GM18526 (cell line): ENCODE results near the gene PIM3.

Experiments
- POLR2A ChIP-seq: IDR thresholded peaks from 3 replicates; pipeline ENCODE4 v1.6.1; 2011; ENCODE audit not compliant: insufficient read length; ENCODE audit errors: extremely low read depth

PIM3 gene

GRCh38 chr22:49973018-49973961 is 12.7 kb downstream of the PIM3 start:
- TF ChIP-seq POLR2A = no peak

- TF ChIP-seq POLR2A = no peak
These were observed 15.2 kb downstream of the PIM3 start for GRCh38 chr22:49975543-49976389.

DNA sequence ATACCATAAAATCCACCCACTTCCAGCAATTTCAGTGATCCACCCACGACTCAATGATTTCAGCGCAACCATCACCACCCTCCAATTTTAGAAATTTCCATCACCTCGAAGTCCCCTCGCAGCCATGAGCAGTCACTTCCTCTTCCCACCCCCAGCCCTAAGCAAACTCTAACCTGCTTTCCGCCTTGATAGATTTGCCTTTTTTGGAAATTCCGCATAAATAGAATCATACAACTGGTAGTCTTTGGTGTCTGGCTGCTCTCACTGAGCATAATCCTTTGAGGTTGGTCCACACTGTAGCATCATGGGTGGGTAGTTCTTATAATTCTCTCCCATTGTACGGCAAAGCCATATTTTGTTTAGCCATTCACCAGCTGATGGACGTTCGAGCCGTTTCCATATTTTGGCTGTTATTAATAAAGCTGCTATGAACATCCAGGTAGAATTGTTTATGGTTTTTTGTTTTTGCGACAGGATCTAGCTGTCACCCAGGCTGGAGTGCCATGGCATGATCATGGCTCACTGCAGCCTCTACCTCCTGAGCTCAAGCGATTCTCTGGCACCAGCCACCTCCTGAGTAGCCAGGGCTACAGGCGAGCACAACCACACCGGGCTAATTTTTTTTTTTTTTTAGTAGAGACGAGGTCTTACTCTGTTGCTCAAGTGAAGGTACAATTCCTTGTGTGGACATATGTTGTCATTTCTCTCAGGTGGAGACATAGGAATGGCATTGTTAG is 16.0 kb downstream of the PIM3 start:
- TF ChIP-seq POLR2A = no peak

DNA sequence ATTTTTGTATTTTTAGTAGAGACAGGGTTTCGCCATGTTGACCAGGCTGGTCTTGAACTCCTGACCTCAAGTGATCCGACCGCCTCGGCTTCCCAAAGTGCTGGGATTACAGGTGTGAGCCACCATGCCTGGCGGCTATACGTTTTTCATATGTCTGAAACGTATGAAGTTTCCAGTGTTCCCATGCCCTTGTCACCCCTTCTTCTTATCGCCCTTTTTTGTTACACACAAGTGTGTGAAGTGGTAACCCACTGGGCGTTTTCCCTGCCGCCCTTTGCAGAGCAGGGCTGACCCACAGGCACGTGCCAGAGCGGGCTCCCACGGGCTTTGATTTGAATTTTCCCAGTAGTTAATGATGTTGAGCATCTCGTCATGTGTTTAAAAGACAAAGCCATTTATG is 17.0 kb downstream of the PIM3 start:
- TF ChIP-seq POLR2A = no peak

DNA sequence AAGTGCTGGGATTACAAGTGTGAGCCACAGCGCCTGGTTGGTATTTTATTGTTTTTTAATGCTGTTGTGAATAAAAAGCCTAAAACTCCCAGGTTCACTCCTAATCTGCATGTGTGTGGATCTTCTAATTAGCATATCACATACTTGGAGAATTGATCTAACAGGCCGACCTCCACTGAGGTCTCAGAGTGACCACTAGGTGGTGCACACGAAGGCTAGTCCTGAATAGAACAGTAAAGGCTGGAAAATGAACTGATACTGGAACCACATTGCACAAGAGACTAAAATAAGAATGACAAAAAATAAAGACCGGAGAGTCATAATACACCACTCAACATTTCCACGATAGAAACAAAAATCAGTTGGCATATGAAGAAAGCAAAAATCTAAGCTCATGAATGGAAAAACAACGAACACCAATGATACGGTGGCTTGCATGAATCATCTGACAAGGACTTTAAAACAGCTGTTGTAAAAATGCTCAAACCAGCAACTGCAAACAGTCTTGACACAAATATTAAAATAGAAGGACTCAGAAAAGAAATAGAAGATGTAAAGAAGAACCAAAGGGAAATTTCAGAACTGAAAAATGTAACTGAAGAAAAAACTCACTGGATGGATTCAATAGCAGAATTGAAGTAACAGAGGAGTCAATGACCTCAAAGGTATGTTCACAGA is 19.2 kb downstream of the PIM3 start:
- TF ChIP-seq POLR2A = no peak

- no peak for TF ChIP-seq POLR2A
These were observed 22.8 kb downstream of the PIM3 start for GRCh38 chr22:49983148-49984042.

DNA sequence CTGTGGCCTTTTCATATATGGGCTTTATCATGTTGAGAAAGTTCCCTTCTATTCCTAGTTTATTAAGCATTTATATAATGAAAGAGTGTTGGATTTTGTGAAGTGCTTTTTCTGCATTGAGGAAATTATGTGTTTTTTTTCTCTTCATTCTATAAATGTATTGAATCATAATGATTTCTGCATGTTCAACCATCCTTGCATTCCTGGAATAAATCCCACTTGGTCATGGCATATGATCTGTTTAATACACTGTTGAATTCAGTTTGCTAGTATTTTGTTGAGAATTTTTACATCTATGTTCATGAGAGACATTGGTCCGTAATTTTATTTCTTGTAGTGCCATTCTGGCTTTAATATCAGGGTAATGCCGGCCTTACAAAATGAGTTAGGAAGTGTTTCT is 25.8 kb downstream of the PIM3 start:
- TF ChIP-seq POLR2A = no peak

- TF ChIP-seq POLR2A = no peak
These were observed 30.6 kb downstream of the PIM3 start for GRCh38 chr22:49991167-49991566.

DNA sequence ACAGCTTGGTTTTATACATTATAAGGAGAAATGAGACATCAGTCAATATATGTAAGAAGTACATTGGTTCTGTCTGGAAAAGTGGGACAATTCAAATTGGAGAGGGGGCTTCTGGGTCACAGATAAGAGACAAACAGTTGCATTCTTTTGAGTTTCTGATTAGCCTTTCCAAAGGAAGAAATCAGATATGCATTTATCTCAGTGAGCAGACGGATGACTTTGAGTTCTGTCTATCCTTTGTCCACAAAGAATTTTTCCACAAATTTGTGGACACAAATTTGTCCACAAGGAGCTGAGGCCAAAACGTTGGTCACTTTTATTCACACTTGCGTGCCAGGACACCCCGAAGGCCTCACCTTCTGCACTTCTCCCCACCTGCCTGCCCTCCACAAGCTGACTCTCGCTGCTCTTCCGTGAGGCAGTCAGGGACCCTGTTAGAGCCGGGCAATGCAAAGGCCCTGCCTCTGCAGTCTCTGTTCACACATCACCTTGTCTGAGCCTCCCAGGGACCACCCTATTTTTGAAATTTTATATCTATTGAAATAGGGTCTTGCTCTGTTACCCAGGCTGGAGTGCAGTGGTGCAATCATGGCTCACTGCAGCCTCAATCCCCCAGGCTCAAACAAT is 31.4 kb downstream of the PIM3 start:
- TF ChIP-seq POLR2A = no peak

DNA sequence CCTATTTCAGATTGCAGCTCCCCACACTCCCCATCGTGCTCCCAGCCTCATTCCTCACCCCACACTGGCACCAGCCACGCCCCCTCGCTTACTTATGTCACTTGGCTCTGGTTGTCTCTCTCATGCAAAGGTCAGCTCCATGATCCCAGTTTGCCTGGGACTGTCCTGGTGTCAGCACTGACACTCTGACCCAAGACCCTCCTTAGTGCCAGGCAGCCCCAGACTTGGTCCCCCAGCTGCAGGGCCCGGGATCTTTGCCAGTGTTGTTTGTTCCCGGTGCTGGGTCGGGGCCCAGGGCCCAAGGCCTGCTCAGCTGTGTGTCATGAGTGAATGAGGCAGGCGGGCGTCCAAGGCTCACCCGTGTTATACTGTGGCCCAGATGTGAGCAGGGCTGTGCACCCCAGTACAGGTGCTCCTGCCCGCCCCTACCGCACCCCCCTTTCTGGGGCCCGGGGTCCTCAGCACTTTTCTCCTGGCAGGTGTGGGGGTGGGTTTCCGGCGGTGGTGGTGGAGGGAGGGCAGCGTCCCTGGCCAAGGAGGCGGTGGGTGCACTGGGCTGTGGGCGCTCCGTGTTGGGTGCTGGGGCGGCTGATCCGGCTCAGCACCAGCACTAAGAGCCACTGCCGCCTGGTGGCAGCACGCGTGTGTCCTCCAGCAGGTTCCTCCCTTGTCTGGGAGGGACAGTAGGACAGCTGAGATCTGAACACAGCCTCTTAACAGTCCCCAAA is 32.5 kb downstream of the PIM3 start:
- no peak for TF ChIP-seq POLR2A

GRCh38 chr22:49993649-49994360 is 33.2 kb downstream of the PIM3 start:
- no peak for TF ChIP-seq POLR2A
